Prostate gland (tissue), 2 donors: Measurements from ENCODE around the gene LYRM4.

Experiments used
- POLR2A ChIP-seq: fragments of 450-650 bp; IDR thresholded peaks from one replicate; pipeline ENCODE4 v1.6.1; 2016; ENCODE audit warnings: antibody characterized with exemption, mild to moderate bottlenecking
- POLR2AphosphoS5 ChIP-seq: sonication (generic); formaldehyde crosslinking; IDR thresholded peaks from one replicate; pipeline ENCODE4 v1.6.1; 2017; ENCODE audit warnings: antibody characterized with exemption
- TF ChIP-seq, protein P1 (sequence below), 4 experiments: fragments of 200-600 bp in 2 of 4; fragments of 450-650 bp in 2 of 4; sonication (generic) in 2 of 4; IDR thresholded peaks; 1 replicate in 3 of 4; 2 replicates in 1 of 4; pipeline ENCODE4 v1.5.1; 2016 to 2019; ENCODE audit warnings: antibody characterized with exemption in 4 of 4, mild to moderate bottlenecking in 2 of 4, moderate library complexity in 2 of 4

DNA sequence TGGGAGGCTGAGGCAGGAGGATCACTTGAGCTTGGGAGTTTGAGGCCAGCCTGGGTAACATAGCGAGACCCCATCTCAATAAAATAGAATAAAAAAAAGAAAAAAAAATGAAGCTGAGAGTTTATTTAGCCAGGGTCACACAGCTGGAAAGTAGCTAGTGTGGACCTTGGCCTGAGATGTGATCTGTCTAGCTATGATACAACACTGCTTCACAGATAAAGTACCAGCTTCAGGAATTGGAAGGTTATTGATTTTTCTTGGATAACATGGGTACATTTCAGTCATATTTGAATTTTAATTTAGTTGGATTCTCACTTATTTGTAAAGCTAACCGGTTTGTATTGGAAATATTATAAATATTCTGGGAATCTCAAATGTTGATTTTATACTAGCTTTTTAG lies 5.7 kb upstream of the LYRM4 start:
- TF ChIP-seq, protein P1, sequence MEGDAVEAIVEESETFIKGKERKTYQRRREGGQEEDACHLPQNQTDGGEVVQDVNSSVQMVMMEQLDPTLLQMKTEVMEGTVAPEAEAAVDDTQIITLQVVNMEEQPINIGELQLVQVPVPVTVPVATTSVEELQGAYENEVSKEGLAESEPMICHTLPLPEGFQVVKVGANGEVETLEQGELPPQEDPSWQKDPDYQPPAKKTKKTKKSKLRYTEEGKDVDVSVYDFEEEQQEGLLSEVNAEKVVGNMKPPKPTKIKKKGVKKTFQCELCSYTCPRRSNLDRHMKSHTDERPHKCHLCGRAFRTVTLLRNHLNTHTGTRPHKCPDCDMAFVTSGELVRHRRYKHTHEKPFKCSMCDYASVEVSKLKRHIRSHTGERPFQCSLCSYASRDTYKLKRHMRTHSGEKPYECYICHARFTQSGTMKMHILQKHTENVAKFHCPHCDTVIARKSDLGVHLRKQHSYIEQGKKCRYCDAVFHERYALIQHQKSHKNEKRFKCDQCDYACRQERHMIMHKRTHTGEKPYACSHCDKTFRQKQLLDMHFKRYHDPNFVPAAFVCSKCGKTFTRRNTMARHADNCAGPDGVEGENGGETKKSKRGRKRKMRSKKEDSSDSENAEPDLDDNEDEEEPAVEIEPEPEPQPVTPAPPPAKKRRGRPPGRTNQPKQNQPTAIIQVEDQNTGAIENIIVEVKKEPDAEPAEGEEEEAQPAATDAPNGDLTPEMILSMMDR (IDR thresholded peaks at IDR 0.05): no peak
- TF ChIP-seq POLR2A: no peak
- no peak for TF ChIP-seq POLR2AphosphoS5
